ENCODE measurements around the gene SUGP1.
"Not testable (repeated sequence)": the region's sequence is repeated elsewhere in the genome, so short reads cannot be mapped to it uniquely, and the experiment has no call there.

SUGP1 gene, protein sequence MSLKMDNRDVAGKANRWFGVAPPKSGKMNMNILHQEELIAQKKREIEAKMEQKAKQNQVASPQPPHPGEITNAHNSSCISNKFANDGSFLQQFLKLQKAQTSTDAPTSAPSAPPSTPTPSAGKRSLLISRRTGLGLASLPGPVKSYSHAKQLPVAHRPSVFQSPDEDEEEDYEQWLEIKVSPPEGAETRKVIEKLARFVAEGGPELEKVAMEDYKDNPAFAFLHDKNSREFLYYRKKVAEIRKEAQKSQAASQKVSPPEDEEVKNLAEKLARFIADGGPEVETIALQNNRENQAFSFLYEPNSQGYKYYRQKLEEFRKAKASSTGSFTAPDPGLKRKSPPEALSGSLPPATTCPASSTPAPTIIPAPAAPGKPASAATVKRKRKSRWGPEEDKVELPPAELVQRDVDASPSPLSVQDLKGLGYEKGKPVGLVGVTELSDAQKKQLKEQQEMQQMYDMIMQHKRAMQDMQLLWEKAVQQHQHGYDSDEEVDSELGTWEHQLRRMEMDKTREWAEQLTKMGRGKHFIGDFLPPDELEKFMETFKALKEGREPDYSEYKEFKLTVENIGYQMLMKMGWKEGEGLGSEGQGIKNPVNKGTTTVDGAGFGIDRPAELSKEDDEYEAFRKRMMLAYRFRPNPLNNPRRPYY

DNA sequence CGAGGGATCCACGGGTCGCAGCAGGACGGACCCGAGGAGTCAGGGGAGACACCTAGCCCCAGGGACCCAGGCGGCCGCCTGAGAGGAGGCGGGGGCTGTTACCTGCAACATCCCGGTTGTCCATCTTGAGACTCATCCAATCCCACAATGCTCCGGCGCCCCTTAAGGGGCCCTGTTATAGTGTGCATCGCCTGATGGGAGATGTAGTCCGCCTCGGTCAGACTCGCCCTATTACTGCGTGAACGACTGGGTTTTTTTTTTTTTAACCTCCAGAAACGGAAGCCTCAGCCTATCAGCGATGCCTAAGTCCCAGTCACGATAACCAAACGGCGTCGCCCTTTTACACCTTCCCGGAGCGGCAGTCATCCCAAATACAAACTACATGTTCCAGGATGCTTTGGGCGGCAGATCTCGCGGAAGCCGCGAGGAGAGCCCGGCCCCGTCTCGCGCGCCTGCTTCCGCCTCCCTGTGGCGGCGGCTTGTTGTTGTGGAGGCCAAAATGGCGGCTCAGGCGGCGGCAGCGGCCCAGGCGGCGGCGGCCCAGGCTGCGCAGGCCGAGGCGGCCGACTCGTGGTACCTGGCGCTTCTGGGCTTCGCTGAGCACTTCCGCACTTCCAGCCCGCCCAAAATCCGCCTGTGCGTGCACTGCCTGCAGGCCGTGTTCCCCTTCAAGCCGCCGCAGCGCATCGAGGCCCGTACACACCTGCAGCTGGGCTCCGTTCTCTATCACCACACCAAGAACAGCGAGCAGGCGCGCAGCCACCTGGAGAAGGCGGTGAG lies at the start of gene SUGP1, which contains the start of gene MAU2:
Gene SUGP1 (minus strand): TSS at position 149 of the 780 bp plus-strand sequence. CDS start 13 bp downstream, at position 136.
Gene MAU2 (plus strand): TSS at position 469 of the 780 bp plus-strand sequence. CDS start 31 bp downstream, at position 500.
- DNase-seq (ENCODE audit: low read depth, low spot score) = peak; percentile 96

DNA sequence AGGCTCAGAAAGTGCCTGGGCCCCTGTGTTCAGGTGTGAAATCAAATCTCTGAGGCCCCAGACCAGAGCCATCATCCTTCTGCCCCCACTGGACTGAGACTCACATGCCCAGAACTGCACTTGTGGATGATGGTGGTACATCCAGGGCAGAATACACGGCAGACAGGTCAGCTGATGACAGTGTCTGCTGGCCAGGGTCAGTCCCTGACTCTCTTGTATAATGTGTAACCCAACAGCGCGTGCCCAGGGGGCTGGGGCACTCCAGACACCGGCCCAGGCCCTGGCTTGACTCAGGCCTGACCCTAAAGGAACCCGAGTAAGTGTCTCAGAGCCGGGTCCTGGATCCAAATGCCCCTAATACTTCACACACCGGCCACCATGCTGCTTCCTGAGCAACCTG lies 47.8 kb upstream of the SUGP1 start:
- DNase-seq (ENCODE audit: low read depth, low spot score) = no peak

DNA sequence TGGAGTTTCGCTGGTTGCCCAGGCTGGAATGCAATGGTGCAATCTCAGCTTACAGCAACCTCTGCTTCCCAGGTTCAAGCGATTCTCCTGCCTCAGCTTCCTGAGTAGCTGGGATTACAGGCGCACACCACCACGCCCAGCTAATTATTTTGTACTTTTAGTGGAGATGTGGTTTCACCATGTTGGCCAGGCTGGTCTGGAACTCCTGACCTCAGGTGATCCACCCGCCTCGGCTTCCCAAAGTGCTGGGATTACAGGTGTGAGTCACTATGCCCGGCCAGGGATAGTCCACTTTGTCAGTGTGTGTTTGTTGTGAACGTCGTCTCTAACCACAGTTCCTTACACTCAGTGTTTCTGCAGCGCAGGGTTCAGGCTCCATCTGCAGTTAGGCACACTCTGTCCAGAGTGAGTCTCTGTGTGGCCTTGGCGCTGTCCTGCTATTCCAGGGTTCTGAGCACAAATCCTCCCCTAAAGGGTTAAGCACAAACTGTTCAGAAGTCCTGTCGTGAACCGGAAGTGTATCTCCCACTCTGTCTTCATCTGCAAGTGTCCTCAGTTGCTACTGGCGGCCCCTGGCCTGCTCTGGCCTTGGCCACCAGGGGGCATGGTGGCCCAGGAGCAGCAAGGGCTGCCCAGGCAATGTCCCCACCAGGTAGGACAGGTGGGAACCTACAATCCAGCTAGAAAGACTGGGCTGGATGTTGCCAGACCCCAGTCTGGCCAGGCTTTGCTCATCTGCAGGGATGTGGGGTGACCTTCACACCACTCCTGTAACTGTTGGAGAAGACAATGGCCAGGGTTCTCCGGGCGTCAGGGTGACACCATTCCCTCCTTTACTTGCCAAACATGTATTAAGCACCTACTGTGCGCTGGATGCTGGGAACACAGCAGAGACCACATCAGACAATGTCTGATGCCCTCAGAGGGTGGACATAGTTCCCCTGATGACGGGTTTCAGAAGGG lies 46.4 kb upstream of the SUGP1 start:
- peak; percentile 82 for DNase-seq (ENCODE audit: low read depth, low spot score)

DNA sequence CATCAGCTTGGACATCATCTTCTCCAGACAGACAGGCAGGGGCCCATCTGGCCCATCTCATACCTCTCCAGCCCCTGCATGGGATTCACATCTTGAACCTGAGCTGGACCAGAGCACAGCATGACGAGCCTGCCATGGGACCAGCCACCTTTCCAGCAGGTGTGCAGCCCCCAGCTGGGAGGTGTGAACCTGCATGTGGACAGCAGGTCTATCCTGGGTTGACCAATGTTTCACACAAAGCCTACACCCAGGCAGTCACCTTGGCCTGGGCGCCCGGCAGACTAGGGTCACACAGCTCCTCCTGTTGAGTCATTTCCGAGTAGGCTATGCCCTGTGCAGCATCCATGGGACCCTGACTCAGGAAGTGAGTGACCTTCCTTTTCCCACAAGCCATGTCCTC lies 41.8 kb upstream of the SUGP1 start:
- DNase-seq (ENCODE audit: low read depth, low spot score) = no peak

DNA sequence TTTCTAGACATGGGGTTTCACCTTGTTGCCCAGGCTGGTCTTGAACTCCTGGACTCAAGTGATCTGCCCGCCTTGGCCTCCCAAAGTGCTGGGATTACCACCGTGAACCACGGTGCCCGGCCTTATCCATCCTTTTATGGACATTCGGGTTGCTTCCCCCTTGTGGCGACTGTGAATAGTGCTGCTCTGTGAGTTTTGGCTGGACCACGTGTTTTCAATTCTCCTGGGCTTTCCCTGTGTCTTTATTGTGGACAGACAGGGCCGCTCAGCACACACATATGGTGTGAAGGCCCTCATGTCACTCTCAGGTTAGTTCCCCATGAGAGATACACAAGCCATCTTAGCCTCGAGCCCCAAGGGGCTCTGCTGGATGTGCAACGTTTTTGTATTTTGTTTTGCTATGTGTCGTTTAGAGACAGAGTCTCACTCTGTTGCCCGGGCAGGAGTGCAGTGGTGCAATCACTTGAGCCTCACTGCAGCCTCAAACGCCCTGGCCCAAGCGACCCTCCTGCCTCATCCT lies 40.8 kb upstream of the SUGP1 start:
- DNase-seq (ENCODE audit: low read depth, low spot score) = peak; percentile 89

DNA sequence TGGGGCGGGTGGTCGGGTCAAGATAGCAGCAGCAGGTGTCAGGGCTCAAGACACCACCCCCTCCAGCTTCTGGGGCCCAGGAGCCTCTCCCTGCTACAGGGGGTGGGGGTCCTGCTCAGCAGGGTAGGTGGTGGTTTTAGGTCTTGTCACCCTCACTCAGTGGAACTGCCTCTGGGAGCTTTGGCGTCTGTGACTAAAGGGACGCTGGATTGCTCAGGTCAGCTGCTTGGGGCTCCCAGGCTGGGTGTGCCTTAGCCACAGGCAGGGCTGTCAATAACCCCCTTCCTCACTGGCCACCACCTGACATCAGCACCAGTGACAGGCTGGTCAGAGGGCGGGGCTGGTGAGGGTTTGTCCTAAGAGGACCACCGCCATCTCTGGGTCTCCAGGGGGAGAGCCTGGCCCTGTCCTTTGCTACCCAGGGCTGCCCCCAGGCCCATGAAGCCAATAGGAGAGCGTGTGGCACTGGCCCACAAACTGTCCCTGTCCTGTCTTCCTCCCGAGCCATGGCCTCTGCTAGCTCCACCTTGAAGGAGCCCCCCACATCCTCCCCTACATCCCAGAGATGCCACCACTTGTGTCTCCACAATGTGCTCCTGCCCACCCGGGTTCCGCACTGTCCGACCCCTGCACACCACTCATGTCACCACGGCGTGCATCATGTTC lies 36.7 kb upstream of the SUGP1 start:
- no peak for DNase-seq (ENCODE audit: low read depth, low spot score)

DNA sequence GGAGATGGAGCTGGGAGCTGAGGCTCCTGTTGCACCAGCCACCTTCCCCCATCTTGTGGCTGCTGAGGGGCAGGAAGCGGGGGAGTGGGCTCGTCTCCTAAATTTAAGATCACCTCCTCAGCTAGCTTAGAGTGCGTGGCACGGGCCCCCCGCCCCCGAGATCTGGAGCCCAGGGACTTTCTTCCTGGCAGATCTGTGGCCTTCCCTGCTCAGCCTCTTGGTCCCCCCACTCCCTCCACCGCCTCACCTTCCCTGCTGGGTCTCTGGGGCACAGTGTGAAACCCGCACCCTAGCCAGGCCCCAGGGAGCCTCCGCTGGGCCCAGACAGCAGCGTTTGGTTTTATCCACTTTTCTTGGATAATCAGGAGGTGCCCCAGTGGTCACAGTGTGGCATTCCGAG lies 36.2 kb upstream of the SUGP1 start:
- no peak for DNase-seq (ENCODE audit: low read depth, low spot score)

DNA sequence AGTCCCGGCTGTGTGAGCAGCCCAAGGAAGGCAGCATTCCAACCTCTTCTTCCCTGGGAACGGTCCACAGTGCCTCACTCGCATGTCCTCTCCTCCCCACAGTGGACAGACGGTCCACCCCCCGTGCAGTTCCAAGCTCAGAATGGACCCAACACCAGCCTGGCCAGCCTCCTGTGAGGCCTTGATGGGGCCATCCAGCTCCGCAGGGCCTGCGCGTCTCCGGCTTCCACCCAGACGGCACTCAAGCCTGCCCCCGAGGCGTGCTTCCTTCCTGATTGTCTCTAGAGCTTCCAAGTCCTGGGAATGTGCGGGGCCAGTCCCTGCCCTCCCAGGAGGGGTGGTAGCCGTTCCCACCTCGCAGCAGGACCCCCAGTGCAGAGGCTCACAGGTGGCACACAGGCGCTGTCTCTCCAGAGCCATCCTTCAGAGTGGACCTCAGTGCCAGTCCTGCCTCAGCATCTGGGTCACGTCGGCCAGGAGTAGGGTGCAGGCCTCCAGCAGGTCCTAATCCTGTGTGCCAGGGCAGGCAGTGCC lies 35.4 kb upstream of the SUGP1 start:
- DNase-seq (ENCODE audit: low read depth, low spot score) = no peak

DNA sequence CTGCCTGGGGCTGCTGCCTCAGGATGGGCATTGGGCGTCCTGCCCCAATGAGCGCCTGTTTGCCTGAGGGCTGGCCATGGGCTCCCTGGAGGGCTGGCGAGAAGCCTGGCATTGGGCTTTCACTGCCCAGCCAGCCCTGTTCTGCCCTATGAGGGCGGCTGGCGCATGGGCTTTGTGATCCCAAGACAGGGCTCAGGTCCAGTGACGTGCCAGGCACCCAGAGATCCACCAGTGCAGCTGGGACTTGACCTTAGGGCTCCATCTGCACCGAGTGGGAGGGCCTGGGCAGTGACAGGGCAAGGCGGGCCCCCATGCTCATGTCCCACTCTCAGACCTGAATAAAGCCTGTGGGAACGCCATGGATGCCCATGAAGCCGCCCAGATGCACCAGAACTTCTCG lies 34.6 kb upstream of the SUGP1 start:
- DNase-seq (ENCODE audit: low read depth, low spot score) = no peak

DNA sequence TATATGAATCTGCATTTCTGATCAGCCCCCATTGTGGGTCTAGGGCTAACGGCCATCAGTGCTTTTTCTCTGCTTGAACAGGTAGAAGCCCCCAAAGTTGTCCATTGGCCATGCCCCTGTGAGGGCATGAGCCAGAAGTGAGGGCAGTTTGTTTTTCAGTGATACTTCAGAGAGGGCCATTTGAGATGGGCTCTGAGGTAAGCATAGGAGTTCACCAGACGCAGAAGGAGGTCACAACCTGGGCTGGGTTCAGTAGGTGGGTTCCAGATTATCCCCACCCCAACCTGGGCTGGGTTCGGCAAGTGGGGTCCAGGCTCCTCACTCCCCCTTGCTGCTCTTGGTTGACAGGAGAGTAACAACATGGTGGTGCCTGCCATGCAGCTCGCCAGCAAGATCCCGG lies 33.7 kb upstream of the SUGP1 start:
- no peak for DNase-seq (ENCODE audit: low read depth, low spot score)

DNA sequence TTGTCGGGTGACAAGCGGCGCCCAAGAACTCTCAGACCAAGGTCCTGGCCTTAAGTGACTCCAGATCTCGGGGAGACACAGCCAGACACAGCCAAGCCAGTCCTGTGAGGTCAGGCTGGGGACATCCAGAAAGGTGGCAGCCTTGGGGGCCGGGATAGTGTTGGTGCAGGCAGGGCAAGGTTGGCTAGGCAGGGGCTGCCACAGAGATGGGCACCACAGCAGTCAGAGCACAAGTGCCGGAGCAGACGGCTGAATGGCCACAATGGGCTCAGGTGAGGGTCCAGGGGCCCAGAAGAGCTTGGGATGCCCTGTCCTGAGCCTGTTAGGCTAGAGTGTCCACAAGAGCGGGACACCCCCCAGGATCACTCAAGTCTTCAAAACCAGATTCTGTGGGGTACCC lies 32.5 kb upstream of the SUGP1 start:
- DNase-seq (ENCODE audit: low read depth, low spot score) = no peak

DNA sequence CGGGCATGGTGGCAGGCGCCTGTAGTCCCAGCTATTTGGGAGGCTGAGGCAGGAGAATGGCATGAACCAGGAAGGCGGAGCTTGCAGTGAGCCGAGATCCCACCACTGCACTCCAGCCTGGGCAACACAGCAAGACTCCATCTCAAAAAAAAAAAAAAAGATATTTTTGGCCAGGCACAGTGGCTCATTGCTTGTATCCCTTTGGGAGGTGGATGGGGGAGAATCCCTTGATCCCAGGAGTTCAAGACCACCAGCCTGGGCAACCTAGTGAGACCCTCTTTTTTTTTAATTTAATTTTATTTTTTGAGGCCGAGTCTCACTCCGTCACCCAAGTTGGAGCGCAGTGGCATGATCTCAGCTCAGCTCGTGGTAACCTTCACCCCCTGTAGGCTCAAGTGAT lies 30.4 kb upstream of the SUGP1 start:
- not testable (repeated sequence) for DNase-seq (ENCODE audit: low read depth, low spot score)

DNA sequence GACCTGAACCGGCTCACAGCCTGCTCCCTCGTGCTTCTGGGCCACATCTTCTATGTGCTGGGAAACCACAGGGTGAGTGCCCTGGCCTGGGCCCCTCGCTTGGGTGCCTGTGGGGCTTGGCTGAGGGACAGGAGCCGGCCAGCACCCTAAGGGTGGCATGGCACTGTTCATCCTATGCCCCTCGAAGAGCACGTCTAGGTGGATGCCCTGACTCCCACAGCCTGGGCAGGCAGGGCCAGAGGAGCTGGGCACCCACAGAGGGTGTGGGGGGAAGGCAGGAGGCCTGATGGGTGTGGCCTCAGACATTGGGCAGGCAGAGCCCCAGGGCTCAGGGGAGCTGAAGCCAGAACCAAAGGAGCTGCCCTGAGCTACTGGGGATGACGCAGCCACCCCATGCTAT lies 29.1 kb upstream of the SUGP1 start:
- no peak for DNase-seq (ENCODE audit: low read depth, low spot score)

DNA sequence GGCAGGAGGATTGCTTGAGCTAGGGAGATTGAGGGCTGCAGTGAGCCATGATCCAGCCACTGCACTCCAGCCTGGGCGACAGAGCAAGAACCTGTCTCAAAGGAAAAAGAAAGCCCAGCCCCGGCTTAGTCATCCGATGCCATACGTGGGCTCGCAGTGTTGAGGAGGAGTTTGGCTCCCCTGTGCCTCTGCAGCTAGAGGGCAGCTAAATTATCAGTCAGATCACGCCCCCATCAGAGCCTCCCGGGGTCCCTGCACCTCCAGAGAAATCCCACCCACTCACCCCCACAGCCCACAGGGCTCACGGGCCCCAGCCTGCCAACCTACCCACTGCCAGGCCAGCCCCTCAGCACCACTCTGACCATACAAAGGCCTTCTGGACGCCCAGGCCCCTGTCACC lies 28.0 kb upstream of the SUGP1 start:
- peak; percentile 45 for DNase-seq (ENCODE audit: low read depth, low spot score)

DNA sequence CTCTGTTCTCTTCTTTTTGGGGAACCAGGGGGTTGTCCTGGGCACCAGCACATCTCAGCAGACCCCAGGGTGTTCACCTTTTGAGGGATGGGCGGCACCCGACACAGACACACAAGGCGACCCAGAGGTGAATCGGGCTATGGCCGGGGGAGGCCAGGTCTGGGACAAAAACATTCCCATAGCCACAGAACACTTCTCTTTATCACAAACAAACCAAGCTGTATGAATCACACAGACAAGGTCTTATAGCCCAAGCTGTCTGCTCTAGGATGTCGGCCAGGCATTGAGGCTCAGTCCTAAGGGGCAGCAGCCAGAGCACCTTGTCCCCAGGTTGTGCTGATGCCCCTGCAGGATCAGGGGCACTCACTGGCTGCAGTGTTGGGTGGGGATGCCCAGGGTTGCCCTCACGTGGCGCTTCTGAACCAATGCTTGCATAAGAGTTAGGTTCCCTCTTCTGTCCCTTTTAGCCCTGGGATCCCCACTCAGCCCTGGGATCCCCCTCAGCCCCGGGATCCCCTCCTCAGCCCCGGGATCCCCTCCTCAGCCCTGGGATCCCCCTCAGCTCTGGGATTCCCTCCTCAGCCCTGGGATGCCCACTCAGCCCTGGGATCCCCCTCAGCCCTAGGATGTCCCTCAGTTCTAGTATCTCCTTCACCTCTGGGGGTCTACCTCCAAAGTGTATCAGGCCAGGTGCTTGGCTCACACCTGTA lies 27.2 kb upstream of the SUGP1 start:
- peak; percentile 19 for DNase-seq (ENCODE audit: low read depth, low spot score)

DNA sequence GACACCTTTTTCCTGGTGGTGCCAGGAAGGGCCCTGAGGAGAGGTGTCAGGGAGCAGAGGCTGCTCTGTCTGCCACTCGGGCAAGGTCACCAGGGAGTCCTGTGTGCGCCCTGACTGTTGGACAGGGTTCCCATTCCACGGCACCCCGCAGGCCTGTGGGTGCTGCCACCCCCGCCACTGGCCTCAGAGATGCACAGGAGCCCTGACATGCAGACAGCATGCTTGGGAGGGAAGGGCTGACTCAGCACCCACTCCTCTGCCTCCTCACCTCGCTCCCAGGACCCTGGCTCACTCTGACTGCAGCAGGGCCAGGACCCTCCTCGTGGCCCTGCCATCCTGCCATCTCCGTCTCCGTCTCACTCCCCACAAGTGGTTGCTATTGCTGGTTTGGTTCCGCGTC lies 25.7 kb upstream of the SUGP1 start:
- no peak for DNase-seq (ENCODE audit: low read depth, low spot score)

DNA sequence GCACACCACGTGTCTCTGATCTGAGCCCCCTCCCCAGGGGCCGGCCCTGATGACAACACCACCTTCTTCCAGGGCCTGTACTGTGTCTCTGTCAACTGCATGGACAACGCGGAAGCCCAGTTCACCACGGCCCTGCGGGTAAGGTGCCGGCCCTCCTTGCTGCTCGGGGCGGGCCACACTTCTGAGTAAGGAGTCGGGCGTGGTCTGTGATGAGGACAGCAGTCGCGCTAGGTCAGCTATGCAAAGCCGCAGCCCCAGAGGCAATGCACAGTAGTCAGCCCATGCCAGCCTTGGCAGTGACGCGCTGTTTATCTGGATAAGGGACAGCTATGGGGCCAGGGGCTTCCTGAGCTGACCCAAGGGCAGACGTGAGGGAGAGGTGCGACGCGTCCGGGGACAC lies 24.9 kb upstream of the SUGP1 start:
- no peak for DNase-seq (ENCODE audit: low read depth, low spot score)

DNA sequence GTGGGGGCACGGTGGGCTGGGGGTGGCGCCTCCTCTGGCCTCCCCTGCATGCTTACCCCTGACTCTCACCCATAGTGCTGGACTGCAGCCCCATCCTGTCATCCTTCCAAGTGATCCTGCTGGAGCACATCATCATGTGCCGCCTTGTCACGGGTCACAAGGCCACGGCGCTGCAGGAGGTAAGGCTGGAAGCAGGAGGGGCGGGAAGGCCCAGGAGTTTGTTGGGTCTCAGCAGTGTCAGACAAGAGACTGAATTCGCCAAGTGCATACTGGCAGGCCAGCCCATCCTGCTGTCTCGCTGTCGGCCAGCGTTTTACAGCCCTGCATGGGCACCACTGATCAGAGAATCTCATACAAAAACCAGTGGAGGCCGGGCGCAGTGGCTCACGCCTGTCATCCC lies 23.5 kb upstream of the SUGP1 start:
- DNase-seq (ENCODE audit: low read depth, low spot score) = no peak

DNA sequence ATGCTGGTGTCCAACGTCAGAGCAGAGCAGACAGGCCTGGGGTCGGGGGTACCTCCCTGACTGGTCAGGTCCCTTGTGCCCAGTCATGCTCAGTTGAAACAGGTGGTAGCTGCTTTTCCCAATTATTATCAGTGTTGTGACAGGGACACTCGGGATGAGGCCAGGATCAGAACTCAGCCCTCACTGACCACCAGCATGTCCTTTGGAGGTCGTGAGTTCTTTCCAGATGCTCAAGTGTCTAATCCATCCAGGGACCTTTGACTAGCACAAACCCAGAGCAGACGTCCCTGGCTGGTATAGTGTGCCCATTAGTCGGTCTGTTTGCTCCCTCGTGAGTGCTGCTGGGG lies 22.7 kb upstream of the SUGP1 start:
- DNase-seq (ENCODE audit: low read depth, low spot score) = no peak

All from astrocyte of the hippocampus (primary cell).